NT2/D1 (cell line): ENCODE results near the gene PARN.

Source experiments
- DNase-seq: peaks from one replicate; pipeline ENCODE4 v3.0.0-alpha.2; 2011; ENCODE audit warnings: low read depth, low spot score
- H3K27me3 ChIP-seq: 2 replicates; pipeline ENCODE4 v1.6.0; 2011; ENCODE audit warnings: mild to moderate bottlenecking; ENCODE audit not compliant: insufficient read length, insufficient read depth
- H3K36me3 ChIP-seq: 2 replicates; pipeline ENCODE4 v1.6.1; 2011; ENCODE audit warnings: mild to moderate bottlenecking, low read length, mixed read lengths; ENCODE audit not compliant: insufficient read depth, insufficient read length
- H3K4me1 ChIP-seq: 2 replicates; pipeline ENCODE4 v1.5.1; 2011; ENCODE audit not compliant: insufficient read depth, insufficient read length
- H3K4me3 ChIP-seq: 2 replicates; pipeline ENCODE4 v1.5.1; 2011; ENCODE audit warnings: low read depth; ENCODE audit not compliant: insufficient read length
- H3K9ac ChIP-seq: 2 replicates; pipeline ENCODE4 v1.6.0; 2011; ENCODE audit warnings: low read depth; ENCODE audit not compliant: insufficient read length
- H3K9me3 ChIP-seq: 2 replicates; pipeline ENCODE4 v1.5.1; 2011; ENCODE audit warnings: mild to moderate bottlenecking, low read length; ENCODE audit not compliant: insufficient read depth
- SUZ12 ChIP-seq: IDR thresholded peaks from 2 replicates; pipeline ENCODE4 v1.6.1; 2011; ENCODE audit not compliant: insufficient read length, insufficient read depth; ENCODE audit errors: extremely low read depth
- YY1 ChIP-seq: IDR thresholded peaks from 2 replicates; pipeline ENCODE4 v1.6.1; 2011; ENCODE audit not compliant: insufficient read length, insufficient read depth
- ZNF274 ChIP-seq: IDR thresholded peaks from 2 replicates; pipeline ENCODE4 v1.6.1; 2011; ENCODE audit warnings: mild to moderate bottlenecking, low read depth, low read length

Gene PARN

DNA sequence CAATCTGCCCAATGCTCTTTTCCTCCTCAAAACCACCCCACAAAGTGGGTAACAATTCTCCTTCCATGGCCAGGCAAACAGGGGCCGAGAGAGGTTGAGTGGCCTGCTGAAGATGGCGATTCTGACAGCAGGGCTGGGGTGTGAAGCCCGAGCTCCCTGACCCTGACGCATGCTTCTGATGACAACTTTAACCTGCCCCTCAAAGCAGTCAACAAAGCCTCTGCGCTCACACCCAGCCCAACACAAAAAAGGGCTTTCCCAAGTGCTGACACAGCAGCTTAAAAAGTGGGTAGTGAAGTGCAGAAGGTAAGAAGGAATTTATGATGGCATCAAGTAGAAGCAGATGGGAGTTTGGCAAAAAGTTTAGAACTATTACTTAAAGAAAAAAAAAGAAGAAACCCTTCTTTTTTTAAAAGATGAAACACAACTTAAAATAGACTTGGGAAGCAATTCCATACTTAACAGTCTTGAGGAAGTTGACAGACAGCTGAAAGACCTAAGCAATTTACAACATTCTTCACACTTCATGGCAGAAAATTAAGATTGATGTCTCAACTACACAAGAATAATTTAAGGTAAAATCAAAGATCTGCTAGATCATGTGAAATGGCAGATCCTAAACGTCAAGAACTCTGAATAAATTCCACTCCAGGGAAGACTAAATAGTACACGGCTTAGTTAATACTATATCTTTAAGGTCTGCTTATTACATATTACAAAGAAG is 133.9 kb downstream of the PARN start:
- TF ChIP-seq YY1 (no peak), ZNF274 (no peak), SUZ12 (no peak)
- H3K36me3 ChIP-seq, result no peaks in the 10 kb centered on the region
- H3K4me3 ChIP-seq, result no peak overlapping the region
- DNase-seq, result no peak
- no peaks in the 10 kb centered on the region for H3K27me3 ChIP-seq
- H3K9ac ChIP-seq, result no peak overlapping the region
- H3K9me3 ChIP-seq, result no peaks in the 10 kb centered on the region
- H3K4me1 ChIP-seq, result peaks cover 13% of the 10 kb centered on the region

GRCh38 chr16:14495213-14496046 is 134.6 kb downstream of the PARN start:
- no peak for TF ChIP-seq SUZ12
- no peak for TF ChIP-seq YY1
- TF ChIP-seq ZNF274, result no peak
- H3K4me1 ChIP-seq, result peaks cover 14% of the 10 kb centered on the region

DNA sequence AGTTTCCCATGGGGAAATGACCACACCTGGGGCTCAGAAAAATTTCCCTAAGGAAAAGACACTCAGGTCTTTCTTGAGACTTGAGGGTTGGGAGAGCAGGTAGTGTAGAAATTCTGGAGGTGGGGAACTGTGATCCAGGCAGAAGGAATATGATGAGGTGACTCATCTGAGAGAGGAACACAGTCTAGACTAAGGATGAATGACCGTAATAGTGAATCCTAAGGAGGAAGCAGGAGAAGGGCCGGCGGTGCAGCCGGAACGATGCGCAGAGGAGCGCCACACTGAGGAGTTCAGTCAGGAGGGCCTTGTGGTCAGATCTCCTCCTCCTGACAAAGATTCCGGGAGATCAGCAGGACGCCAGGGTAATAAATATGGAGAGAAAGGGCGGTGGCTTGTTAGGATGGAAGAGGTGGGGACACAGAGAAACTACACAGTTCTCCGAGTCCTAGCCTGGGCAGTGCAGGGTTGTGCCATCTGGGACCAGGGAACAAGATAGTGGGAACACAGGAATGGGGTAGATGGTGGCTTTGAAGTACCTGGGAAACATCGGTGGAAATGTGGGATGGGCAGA is 135.6 kb downstream of the PARN start:
- H3K9ac ChIP-seq, result no peak overlapping the region
- DNase-seq, result no peak
- no peak for TF ChIP-seq YY1
- no peak for TF ChIP-seq ZNF274
- TF ChIP-seq SUZ12, result no peak
- H3K27me3 ChIP-seq, result no peaks in the 10 kb centered on the region
- no peak overlapping the region for H3K4me3 ChIP-seq
- no peaks in the 10 kb centered on the region for H3K36me3 ChIP-seq
- H3K9me3 ChIP-seq, result no peaks in the 10 kb centered on the region
- peaks cover 17% of the 10 kb centered on the region for H3K4me1 ChIP-seq

More at GRCh38 chr16:14495213-14496046, 134.6 kb downstream of the PARN start:
- DNase-seq, result no peak
- Histone ChIP-seq H3K27me3 (no peaks in the 10 kb centered on the region), H3K9ac (no peak overlapping the region), H3K4me3 (no peak overlapping the region), H3K36me3 (no peaks in the 10 kb centered on the region), H3K9me3 (no peaks in the 10 kb centered on the region)

- H3K36me3 ChIP-seq, result no peaks in the 10 kb centered on the region
- TF ChIP-seq YY1 (no peak), ZNF274 (no peak), SUZ12 (no peak)
- no peak for DNase-seq
- H3K4me3 ChIP-seq, result no peak overlapping the region
- no peaks in the 10 kb centered on the region for H3K27me3 ChIP-seq
- peaks cover 13% of the 10 kb centered on the region for H3K4me1 ChIP-seq
- H3K9ac ChIP-seq, result no peak overlapping the region
- no peaks in the 10 kb centered on the region for H3K9me3 ChIP-seq
Measured at GRCh38 chr16:14493791-14494190, 136.3 kb downstream of the PARN start.

DNA sequence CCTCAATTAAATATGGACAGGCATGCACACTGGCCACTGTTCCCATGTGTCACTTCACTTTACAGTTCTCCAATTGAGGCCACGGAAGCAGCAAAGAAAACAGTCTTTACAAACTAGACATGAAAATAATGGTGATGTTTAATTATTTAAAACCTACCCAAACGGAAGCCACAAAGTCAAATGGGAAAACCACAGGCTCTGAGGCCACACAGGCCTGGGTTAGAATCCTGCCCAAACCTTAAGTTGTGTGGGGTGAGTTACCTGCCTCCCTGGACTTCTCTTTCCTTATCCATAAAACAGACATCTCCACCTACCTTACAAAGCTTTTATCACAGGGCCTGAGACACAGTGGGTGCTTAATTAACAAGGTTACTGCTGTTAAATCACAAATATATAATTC is 137.4 kb downstream of the PARN start:
- no peaks in the 10 kb centered on the region for H3K36me3 ChIP-seq
- no peak overlapping the region for H3K9ac ChIP-seq
- H3K4me3 ChIP-seq, result no peak overlapping the region
- peaks cover 8% of the 10 kb centered on the region for H3K4me1 ChIP-seq
- no peaks in the 10 kb centered on the region for H3K9me3 ChIP-seq
- no peak for DNase-seq
- H3K27me3 ChIP-seq, result no peaks in the 10 kb centered on the region
- TF ChIP-seq SUZ12 (no peak), YY1 (no peak), ZNF274 (no peak)

DNA sequence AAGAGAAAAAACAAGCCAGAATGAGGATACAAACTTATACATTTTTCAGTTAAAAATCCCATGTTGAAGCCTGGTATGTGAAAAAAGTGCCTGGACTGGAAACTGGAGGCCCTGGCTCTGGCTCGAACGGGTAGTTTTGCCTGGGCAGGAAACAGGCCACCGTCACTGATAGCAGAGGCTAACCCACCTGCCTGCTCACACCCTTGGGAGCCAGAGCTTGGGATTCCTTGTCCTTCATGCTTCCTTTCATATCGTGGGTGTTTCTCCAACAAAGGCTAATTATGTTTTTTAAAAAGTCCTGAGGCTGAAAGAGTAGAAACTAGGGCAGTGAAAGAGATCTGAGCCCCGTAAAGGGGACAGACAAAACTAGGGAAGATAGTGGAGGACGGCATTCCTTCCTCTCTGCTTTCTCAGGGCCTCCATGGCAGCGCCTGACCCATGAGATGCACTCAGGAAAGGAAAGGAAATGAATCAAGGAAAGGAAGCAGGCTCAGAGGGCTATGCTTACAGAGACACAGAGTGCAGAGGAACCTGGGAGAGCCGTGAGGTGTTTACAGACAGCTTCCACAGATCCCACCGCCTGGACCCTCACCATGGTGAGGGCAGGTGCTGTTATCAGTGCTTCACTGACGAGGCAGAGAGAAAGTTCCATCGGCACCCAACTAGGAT is 138.1 kb downstream of the PARN start:
- Histone ChIP-seq H3K36me3 (no peaks in the 10 kb centered on the region), H3K9me3 (no peaks in the 10 kb centered on the region), H3K27me3 (no peaks in the 10 kb centered on the region), H3K9ac (no peak overlapping the region), H3K4me3 (no peak overlapping the region), H3K4me1 (peaks cover 8% of the 10 kb centered on the region)
- DNase-seq, result no peak
- TF ChIP-seq SUZ12 (no peak), YY1 (no peak), ZNF274 (no peak)

DNA sequence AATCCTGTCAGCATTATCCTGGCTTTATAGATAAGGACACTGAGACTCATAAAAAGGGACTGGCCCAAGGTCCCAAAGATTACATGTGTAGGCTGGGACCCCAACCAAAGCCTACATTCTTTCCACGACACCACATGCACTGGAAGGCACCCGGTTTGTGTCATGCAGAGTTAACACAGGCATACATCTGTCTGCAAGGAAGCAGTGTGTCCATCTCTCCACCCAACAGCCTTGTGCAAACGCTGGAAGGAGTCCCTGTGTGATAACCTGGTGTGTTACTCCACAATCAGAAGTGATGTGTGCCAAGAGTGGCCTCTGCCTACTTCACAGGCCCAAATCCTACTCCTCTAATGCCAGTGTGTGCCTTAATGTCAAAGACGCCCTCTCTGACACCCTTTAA is 139.8 kb downstream of the PARN start:
- TF ChIP-seq YY1 (no peak), SUZ12 (no peak), ZNF274 (no peak)
- DNase-seq, result no peak
- no peaks in the 10 kb centered on the region for H3K27me3 ChIP-seq
- no peak overlapping the region for H3K9ac ChIP-seq
- H3K4me1 ChIP-seq, result peaks cover 5% of the 10 kb centered on the region
- H3K4me3 ChIP-seq, result no peak overlapping the region
- H3K36me3 ChIP-seq, result no peaks in the 10 kb centered on the region
- H3K9me3 ChIP-seq, result no peaks in the 10 kb centered on the region
